GM19468 (cell line): Measurements from ENCODE around the gene INF2.

Source experiments
- ATAC-seq: cut with Tn5 transposase; IDR thresholded peaks from one replicate; pipeline ENCODE4 v1.9.1; 2021; ENCODE audit warnings: mild to moderate bottlenecking, moderate library complexity, moderate number of reproducible peaks; ENCODE audit not compliant: unreplicated experiment; ENCODE audit errors: extremely low read depth

Gene INF2

GRCh38 chr14:104731320-104732294 lies 42.2 kb downstream of the INF2 start:
- no peak for ATAC-seq

- ATAC-seq = no peak
These were observed 43.0 kb downstream of the INF2 start for GRCh38 chr14:104732355-104732804.

- ATAC-seq = no peak
These were observed 43.7 kb downstream of the INF2 start for GRCh38 chr14:104732931-104733681.

GRCh38 chr14:104734051-104734587 lies 44.7 kb downstream of the INF2 start:
- no peak for ATAC-seq

GRCh38 chr14:104734601-104734990 lies 45.2 kb downstream of the INF2 start:
- ATAC-seq = no peak

- no peak for ATAC-seq
These were observed 45.8 kb downstream of the INF2 start for GRCh38 chr14:104734991-104735779.

GRCh38 chr14:104735830-104736642 lies 46.6 kb downstream of the INF2 start:
- no peak for ATAC-seq

GRCh38 chr14:104738375-104739019 lies 49.1 kb downstream of the INF2 start:
- no peak for ATAC-seq

GRCh38 chr14:104739026-104739425 lies 49.6 kb downstream of the INF2 start:
- ATAC-seq = no peak

GRCh38 chr14:104739546-104740516 lies 50.4 kb downstream of the INF2 start:
- no peak for ATAC-seq

- no peak for ATAC-seq
These were observed 51.8 kb downstream of the INF2 start for GRCh38 chr14:104741108-104741802.

GRCh38 chr14:104741803-104742251 lies 52.4 kb downstream of the INF2 start:
- ATAC-seq = no peak

- no peak for ATAC-seq
These were observed 53.4 kb downstream of the INF2 start for GRCh38 chr14:104742586-104743455.

- ATAC-seq = no peak
These were observed 54.3 kb downstream of the INF2 start for GRCh38 chr14:104743461-104744380.

- ATAC-seq = no peak
These were observed 55.1 kb downstream of the INF2 start for GRCh38 chr14:104744484-104744883.
